Stimulated activated naive B cell treated with anti-CD40 and anti-IgM and Interleukin-4, amounts not matched to agents 10 μg/mL and 1 μg/mL and 100 μg/mL, for 72 hours (primary cell): Measurements from ENCODE around the gene KANSL1.

Experiments
- ATAC-seq, 2 donors: fragments of 150-1000 bp; cut with Tn5 transposase; replicated peaks; 2 replicates each; pipeline ENCODE4 v1.10.0; 2021; ENCODE audit warnings: moderate library complexity in 1 of 2
- DNase-seq: peaks from one replicate; pipeline ENCODE4 v3.0.0; 2021
- H3K27ac Mint-ChIP-seq: one replicate; pipeline ENCODE4 v1.8.0; 2022; ENCODE audit warnings: mild to moderate bottlenecking, mixed read lengths
- H3K27me3 Mint-ChIP-seq, 2 donors: one replicate each; pipeline ENCODE4 v1.8.0; 2022; ENCODE audit warnings: mixed read lengths in 2 of 2
- H3K36me3 Mint-ChIP-seq, 2 donors: one replicate each; pipeline ENCODE4 v1.8.0; 2022; ENCODE audit warnings: mixed read lengths in 2 of 2, mild to moderate bottlenecking in 1 of 2
- H3K4me1 Mint-ChIP-seq, 2 donors: one replicate each; pipeline ENCODE4 v1.8.0; 2022; ENCODE audit warnings: mixed read lengths in 2 of 2, mild to moderate bottlenecking in 1 of 2
- H3K4me3 Mint-ChIP-seq, 2 donors: one replicate each; pipeline ENCODE4 v1.8.0; 2022; ENCODE audit warnings: mild to moderate bottlenecking in 2 of 2, mixed read lengths in 2 of 2, moderate library complexity in 1 of 2
- H3K9me3 Mint-ChIP-seq, 2 donors: one replicate each; pipeline ENCODE4 v1.8.0; 2022; ENCODE audit warnings: mixed read lengths in 2 of 2, mild to moderate bottlenecking in 1 of 2

KANSL1 gene

GRCh38 chr17:46000757-46001156 is 192.5 kb downstream of the KANSL1 start:
- H3K9me3 Mint-ChIP-seq, result no peaks in the 10 kb centered on the region
- H3K4me3 Mint-ChIP-seq, result no peak overlapping the region
- no peaks in the 10 kb centered on the region for H3K36me3 Mint-ChIP-seq
- peaks cover 0 to 7% of the 10 kb centered on the region in 2 donors for H3K4me1 Mint-ChIP-seq
- no peak overlapping the region for H3K27ac Mint-ChIP-seq
- peaks cover 0 to 2% of the 10 kb centered on the region in 2 donors for H3K27me3 Mint-ChIP-seq
- DNase-seq (no peak), ATAC-seq (no peak)

- no peak overlapping the region for H3K27ac Mint-ChIP-seq
- H3K4me1 Mint-ChIP-seq, result peaks cover 0 to 7% of the 10 kb centered on the region in 2 donors
- H3K9me3 Mint-ChIP-seq, result no peaks in the 10 kb centered on the region
- DNase-seq, result no peak
- H3K27me3 Mint-ChIP-seq, result no peaks in the 10 kb centered on the region
- ATAC-seq, result no peak
- H3K36me3 Mint-ChIP-seq, result no peaks in the 10 kb centered on the region
- H3K4me3 Mint-ChIP-seq, result no peak overlapping the region
Measured at GRCh38 chr17:46000292-46000691, 192.9 kb downstream of the KANSL1 start.

DNA sequence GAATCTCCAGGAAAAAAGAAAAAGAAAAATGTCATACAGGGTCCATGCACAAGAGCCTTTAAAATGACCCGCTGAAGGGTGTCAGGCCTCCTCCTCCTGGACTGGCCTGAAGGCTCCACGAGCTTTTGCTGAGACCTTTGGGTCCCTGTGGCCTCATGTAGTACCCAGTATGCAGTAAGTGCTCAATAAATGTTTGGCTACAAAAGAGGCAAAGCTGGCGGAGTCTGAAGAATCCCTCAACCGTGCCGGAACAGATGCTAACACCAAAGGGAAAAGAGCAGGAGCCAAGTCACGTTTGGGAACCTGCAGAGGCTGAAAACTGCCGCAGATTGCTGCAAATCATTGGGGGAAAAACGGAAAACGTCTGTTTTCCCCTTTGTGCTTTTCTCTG is 193.3 kb downstream of the KANSL1 start:
- H3K9me3 Mint-ChIP-seq, result no peaks in the 10 kb centered on the region
- ATAC-seq, result no peak
- no peak overlapping the region for H3K27ac Mint-ChIP-seq
- DNase-seq, result no peak
- no peaks in the 10 kb centered on the region for H3K36me3 Mint-ChIP-seq
- H3K4me3 Mint-ChIP-seq, result no peak overlapping the region
- no peaks in the 10 kb centered on the region for H3K27me3 Mint-ChIP-seq
- H3K4me1 Mint-ChIP-seq, result peaks cover 0 to 7% of the 10 kb centered on the region in 2 donors

GRCh38 chr17:45998987-45999899 is 194.0 kb downstream of the KANSL1 start, which contains the start of gene STH:
TSS of gene STH (plus strand) at chr17:45999250. CDS start at chr17:45999280, 30 bp downstream.
- no peaks in the 10 kb centered on the region for H3K27me3 Mint-ChIP-seq
- no peak within 1 kb of the TSS for H3K27ac Mint-ChIP-seq
- no peaks in the 10 kb centered on the region for H3K9me3 Mint-ChIP-seq
- H3K4me1 Mint-ChIP-seq, result peaks cover 0 to 7% of the 10 kb centered on the region in 2 donors
- H3K36me3 Mint-ChIP-seq, result no peaks in the 10 kb centered on the region
- ATAC-seq (no peak), DNase-seq (no peak)
- no peak within 1 kb of the TSS for H3K4me3 Mint-ChIP-seq

DNA sequence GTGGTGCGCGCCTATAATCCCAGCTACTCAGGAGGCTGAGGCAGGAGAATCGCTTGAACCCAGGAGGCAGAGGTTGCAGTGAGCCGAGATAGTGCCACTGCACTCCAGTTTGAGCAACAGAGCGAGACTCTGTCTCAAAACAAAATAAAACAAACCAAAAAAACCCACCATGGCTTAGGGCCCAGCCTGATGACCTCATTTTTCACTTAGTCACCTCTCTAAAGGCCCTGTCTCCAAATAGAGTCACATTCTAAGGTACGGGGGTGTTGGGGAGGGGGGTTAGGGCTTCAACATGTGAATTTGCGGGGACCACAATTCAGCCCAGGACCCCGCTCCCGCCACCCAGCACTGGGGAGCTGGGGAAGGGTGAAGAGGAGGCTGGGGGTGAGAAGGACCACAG is 195.6 kb downstream of the KANSL1 start:
- DNase-seq (no peak), ATAC-seq (no peak)
- Mint-ChIP-seq H3K4me1 (peaks cover 0 to 5% of the 10 kb centered on the region in 2 donors), H3K27me3 (no peaks in the 10 kb centered on the region), H3K27ac (no peak overlapping the region), H3K9me3 (no peaks in the 10 kb centered on the region), H3K36me3 (no peaks in the 10 kb centered on the region), H3K4me3 (no peak overlapping the region)

GRCh38 chr17:45997166-45997565 is 196.1 kb downstream of the KANSL1 start:
- H3K9me3 Mint-ChIP-seq, result no peaks in the 10 kb centered on the region
- H3K4me1 Mint-ChIP-seq, result peaks cover 0 to 4% of the 10 kb centered on the region in 2 donors
- ATAC-seq (no peak), DNase-seq (no peak)
- no peak overlapping the region for H3K27ac Mint-ChIP-seq
- H3K36me3 Mint-ChIP-seq, result no peaks in the 10 kb centered on the region
- no peaks in the 10 kb centered on the region for H3K27me3 Mint-ChIP-seq
- H3K4me3 Mint-ChIP-seq, result no peak overlapping the region

- ATAC-seq (no peak), DNase-seq (no peak)
- H3K4me1 Mint-ChIP-seq, result no peaks in the 10 kb centered on the region
- H3K36me3 Mint-ChIP-seq, result no peaks in the 10 kb centered on the region
- H3K27me3 Mint-ChIP-seq, result no peaks in the 10 kb centered on the region
- no peak overlapping the region for H3K27ac Mint-ChIP-seq
- no peak overlapping the region for H3K4me3 Mint-ChIP-seq
- H3K9me3 Mint-ChIP-seq, result no peaks in the 10 kb centered on the region
Measured at GRCh38 chr17:45996282-45996937, 196.8 kb downstream of the KANSL1 start.

DNA sequence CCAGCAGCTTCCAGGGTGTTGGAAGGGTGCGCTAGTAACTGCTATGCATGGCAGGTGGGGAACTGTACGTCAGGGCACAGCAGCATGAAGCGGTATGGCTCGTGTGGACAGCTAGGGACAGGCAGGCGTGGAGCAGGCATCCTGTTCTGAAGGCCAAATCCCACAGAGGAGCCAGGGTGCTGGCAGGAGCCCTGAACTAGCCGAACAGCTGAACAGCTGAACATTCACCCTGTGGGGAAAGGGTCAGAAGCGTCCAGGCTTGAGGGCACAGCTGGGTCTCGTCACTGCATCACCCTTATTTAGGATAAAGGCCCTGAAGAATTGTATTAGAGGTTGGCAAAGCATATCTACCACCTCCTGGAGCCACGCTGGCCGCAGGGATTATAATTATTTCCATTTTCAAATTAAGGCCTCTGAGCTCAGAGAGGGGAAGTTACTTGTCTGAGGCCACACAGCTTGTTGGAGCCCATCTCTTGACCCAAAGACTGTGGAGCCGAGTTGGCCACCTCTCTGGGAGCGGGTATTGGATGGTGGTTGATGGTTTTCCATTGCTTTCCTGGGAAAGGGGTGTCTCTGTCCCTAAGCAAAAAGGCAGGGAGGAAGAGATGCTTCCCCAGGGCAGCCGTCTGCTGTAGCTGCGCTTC is 197.5 kb downstream of the KANSL1 start:
- Mint-ChIP-seq H3K27ac (no peak overlapping the region), H3K4me1 (no peaks in the 10 kb centered on the region), H3K27me3 (no peaks in the 10 kb centered on the region), H3K4me3 (no peak overlapping the region), H3K36me3 (no peaks in the 10 kb centered on the region), H3K9me3 (no peaks in the 10 kb centered on the region)
- no peak for DNase-seq
- ATAC-seq, result no peak

- Mint-ChIP-seq H3K36me3 (no peaks in the 10 kb centered on the region), H3K4me3 (no peak overlapping the region), H3K4me1 (no peaks in the 10 kb centered on the region), H3K9me3 (no peaks in the 10 kb centered on the region), H3K27ac (no peak overlapping the region), H3K27me3 (no peaks in the 10 kb centered on the region)
- ATAC-seq (no peak), DNase-seq (no peak)
Measured at GRCh38 chr17:45994987-45995386, 198.2 kb downstream of the KANSL1 start.

DNA sequence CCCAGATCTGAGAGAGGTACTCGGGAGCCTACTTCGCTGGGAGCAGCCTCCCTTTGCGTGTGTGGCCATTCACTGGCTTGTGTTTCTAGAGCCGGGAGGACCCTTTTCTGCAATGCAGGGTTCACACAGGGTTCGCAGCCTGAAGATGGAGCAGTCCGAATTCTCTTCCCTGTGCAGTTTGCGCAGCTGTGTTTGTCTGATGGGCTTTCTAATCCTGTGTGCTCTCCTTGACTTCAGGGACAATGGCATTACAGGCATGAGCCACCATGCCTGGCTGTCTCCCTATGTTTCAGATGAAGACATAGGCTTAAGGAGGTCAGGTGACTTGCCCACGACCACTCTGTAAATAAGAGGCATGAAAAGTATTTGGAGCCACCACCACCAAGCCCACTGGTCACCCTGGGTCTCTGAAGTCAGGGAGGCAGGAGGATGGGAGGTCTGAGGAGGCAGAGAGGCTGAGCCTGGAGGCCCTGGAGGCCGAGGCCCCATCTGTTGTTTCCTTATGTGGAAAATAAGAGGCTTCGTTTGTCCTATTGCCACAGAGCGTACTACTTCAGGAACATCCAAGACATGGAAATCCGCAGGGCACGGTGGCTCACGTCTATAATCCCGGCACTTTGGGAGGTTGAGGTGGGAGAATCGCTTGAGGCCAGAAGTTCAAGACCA is 199.1 kb downstream of the KANSL1 start:
- Mint-ChIP-seq H3K36me3 (peaks cover 0 to 1% of the 10 kb centered on the region in 2 donors), H3K4me3 (no peak overlapping the region), H3K27ac (no peak overlapping the region), H3K4me1 (no peaks in the 10 kb centered on the region), H3K27me3 (no peaks in the 10 kb centered on the region), H3K9me3 (no peaks in the 10 kb centered on the region)
- DNase-seq (no peak), ATAC-seq (no peak)

DNA sequence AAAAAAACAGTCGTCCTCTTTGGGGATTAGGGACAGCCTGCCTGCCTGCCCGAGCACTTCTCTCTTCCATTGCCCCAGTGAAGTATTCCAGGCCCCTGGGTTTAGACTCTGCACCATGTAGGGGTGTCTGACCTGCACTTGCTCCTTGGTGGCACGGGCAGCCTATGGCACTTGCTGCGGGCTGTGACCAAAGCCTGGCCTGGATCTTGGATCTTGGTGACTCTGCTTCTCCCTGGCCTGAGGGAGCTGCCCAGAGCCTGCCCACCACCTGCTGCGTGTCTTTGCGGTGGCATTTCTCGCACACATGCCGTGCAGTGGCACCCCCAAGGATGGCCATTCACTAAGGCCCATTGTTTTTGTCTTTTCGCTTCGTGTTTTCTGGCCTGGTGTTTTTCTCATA is 200.3 kb downstream of the KANSL1 start:
- H3K27me3 Mint-ChIP-seq, result no peaks in the 10 kb centered on the region
- H3K4me1 Mint-ChIP-seq, result no peaks in the 10 kb centered on the region
- H3K4me3 Mint-ChIP-seq, result no peak overlapping the region
- H3K36me3 Mint-ChIP-seq, result peaks cover 0 to 1% of the 10 kb centered on the region in 2 donors
- ATAC-seq (no peak), DNase-seq (no peak)
- H3K27ac Mint-ChIP-seq, result no peak overlapping the region
- no peaks in the 10 kb centered on the region for H3K9me3 Mint-ChIP-seq

GRCh38 chr17:45992175-45992574 is 201.1 kb downstream of the KANSL1 start:
- no peak for DNase-seq
- H3K4me3 Mint-ChIP-seq, result no peak overlapping the region

GRCh38 chr17:45991341-45991740 is 201.9 kb downstream of the KANSL1 start:
- Mint-ChIP-seq H3K27me3 (no peaks in the 10 kb centered on the region), H3K36me3 (peaks cover 0 to 1% of the 10 kb centered on the region in 2 donors)
- DNase-seq, result no peak

More at GRCh38 chr17:45992175-45992574, 201.1 kb downstream of the KANSL1 start:
- H3K4me1 Mint-ChIP-seq, result no peaks in the 10 kb centered on the region
- peaks cover 0 to 1% of the 10 kb centered on the region in 2 donors for H3K36me3 Mint-ChIP-seq
- no peak overlapping the region for H3K27ac Mint-ChIP-seq
- no peaks in the 10 kb centered on the region for H3K9me3 Mint-ChIP-seq
- ATAC-seq, result no peak
- no peaks in the 10 kb centered on the region for H3K27me3 Mint-ChIP-seq

GRCh38 chr17:45990886-45991285 is 202.3 kb downstream of the KANSL1 start:
- H3K27ac Mint-ChIP-seq, result no peak overlapping the region
- H3K4me1 Mint-ChIP-seq, result no peaks in the 10 kb centered on the region
- no peak overlapping the region for H3K4me3 Mint-ChIP-seq
- no peaks in the 10 kb centered on the region for H3K9me3 Mint-ChIP-seq
- no peak for DNase-seq
- H3K36me3 Mint-ChIP-seq, result peaks cover 0 to 1% of the 10 kb centered on the region in 2 donors
- no peaks in the 10 kb centered on the region for H3K27me3 Mint-ChIP-seq
- ATAC-seq, result peak; percentile 41 to 49

More at GRCh38 chr17:45991341-45991740, 201.9 kb downstream of the KANSL1 start:
- ATAC-seq, result no peak
- H3K9me3 Mint-ChIP-seq, result no peaks in the 10 kb centered on the region
- no peak overlapping the region for H3K27ac Mint-ChIP-seq
- no peak overlapping the region for H3K4me3 Mint-ChIP-seq
- no peaks in the 10 kb centered on the region for H3K4me1 Mint-ChIP-seq
